ENCODE measurements around the gene URB1. TPM values are rescaled to one million over a fixed set of nuclear protein-coding genes. Genes with fewer than 3 reads are reported as not detected.
A peak's percentile ranks its signal among the peaks of the same experiment; 100 is the strongest.
"Not testable (repeated sequence)": the region's sequence is repeated elsewhere in the genome, so short reads cannot be mapped to it uniquely, and the experiment has no call there.

URB1 gene
- polyA plus RNA-seq, 1 donor = 9.0 TPM

DNA sequence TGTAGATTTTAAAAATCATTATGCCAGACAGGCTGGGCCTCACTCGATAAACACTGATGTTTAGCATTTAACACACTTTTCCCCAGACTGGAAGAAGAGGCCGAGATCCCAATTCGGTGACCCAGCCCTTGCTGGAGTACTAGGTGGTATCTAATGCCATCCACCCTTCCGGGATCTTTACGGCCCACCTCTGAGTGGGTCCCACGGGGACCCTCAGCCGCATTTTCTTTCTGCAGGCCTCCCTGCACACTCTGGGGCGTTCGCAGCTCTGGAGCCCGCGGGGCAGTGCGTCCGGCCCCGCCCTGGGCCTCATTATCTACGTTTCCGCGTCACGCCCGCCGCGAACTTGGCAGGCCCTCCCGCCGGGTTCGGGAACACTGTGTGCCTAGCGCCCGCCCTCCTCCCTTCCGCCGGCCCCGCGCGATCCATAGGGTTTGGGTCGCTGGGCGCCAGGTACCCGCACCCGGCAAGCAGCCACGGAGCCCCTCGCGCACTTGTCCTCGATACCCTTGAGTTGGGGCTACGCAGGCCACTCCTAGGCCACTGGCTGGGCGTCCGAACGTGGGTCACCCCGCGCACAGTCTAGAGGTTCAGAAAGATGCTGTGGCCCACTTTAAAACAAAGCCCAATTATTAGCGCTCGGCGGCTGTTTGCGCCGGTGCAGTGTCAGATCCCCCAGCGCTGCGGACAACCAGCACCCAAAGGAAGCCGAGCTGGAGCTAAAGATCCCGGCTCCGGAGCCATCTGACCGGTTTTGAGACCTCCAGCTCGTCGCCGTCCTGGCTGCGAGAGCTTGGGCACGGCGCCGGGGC, 18.7 kb upstream of the URB1 start:
- H3K4me1 ChIP-seq (ENCODE audit: control insufficient read depth, insufficient read depth, low read length) = peaks cover 9% of the 10 kb centered on the region
- peak in 1 of 2 donors; percentile 61 for DNase-seq
- peaks cover 50% of the 10 kb centered on the region for H3K27me3 ChIP-seq (ENCODE audit: control insufficient read depth, insufficient read depth, low read length)
- H3K27ac ChIP-seq (ENCODE audit: low read length) = no peak overlapping the region
- no peaks in the 10 kb centered on the region for H3K36me3 ChIP-seq (ENCODE audit: control insufficient read depth, insufficient read depth, low read length)
- no CpG with 5 or more reads among the region's 63 CpGs for WGBS (ENCODE audit: insufficient coverage, low lambda C conversion rate)
- H3K9me3 ChIP-seq (ENCODE audit: control insufficient read depth, low read depth, low read length) = no peaks in the 10 kb centered on the region
- H3K4me3 ChIP-seq (ENCODE audit: low read length) = peak overlapping the region; percentile 43

DNA sequence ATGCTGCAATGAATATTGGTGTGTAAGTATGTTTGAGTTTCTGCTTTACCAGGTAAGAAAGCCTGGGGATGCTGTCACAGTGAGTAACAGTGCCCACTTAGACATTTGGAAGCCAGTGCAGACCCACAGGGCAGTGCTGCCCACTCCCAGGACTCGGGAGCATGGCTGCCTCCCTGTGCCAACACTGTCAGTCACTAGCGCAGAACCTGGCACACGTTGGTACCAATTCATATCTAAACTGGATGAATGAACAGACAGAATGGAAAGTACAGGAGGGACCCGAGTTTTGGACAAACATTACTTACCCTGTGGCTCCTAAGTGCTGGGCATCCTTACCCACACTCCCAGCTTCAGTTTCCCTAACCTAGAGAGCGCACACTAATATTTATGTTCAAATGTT, 18.1 kb upstream of the URB1 start:
- peaks cover 9% of the 10 kb centered on the region for H3K4me1 ChIP-seq (ENCODE audit: control insufficient read depth, insufficient read depth, low read length)
- no peak overlapping the region for H3K27ac ChIP-seq (ENCODE audit: low read length)
- no CpG with 5 or more reads among the region's 5 CpGs for WGBS (ENCODE audit: insufficient coverage, low lambda C conversion rate)

DNA sequence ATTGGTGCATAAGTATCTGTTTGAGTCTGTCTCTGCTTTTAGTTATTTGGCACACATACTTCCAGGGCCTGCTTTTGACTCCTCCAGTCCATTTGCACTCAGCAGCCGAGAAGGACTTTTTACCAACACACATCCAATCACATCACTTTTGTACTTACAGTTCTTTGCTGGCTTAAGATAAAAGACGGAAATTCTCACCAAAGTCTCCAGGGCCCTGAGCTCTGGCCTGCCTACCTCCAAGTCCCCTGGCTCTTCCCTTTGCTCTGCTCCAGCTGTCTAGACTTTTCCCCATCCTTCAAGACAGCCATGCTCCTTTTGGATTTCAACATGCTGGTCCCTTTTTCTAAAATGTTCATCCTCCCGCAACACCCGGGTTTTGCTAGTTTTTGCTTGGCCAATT, 17.5 kb upstream of the URB1 start:
- no peak for DNase-seq
- H3K9me3 ChIP-seq (ENCODE audit: control insufficient read depth, low read depth, low read length) = no peaks in the 10 kb centered on the region
- no peaks in the 10 kb centered on the region for H3K36me3 ChIP-seq (ENCODE audit: control insufficient read depth, insufficient read depth, low read length)
- WGBS (ENCODE audit: insufficient coverage, low lambda C conversion rate) = no CpG with 5 or more reads among the region's 4 CpGs
- no peak overlapping the region for H3K4me3 ChIP-seq (ENCODE audit: low read length)
- peaks cover 9% of the 10 kb centered on the region for H3K4me1 ChIP-seq (ENCODE audit: control insufficient read depth, insufficient read depth, low read length)
- peaks cover 43% of the 10 kb centered on the region for H3K27me3 ChIP-seq (ENCODE audit: control insufficient read depth, insufficient read depth, low read length)
- H3K27ac ChIP-seq (ENCODE audit: low read length) = no peak overlapping the region

More for the DNA sequence above, 18.1 kb upstream of the URB1 start:
- H3K4me3 ChIP-seq (ENCODE audit: low read length) = no peak overlapping the region
- H3K36me3 ChIP-seq (ENCODE audit: control insufficient read depth, insufficient read depth, low read length) = no peaks in the 10 kb centered on the region
- DNase-seq = no peak
- no peaks in the 10 kb centered on the region for H3K9me3 ChIP-seq (ENCODE audit: control insufficient read depth, low read depth, low read length)
- H3K27me3 ChIP-seq (ENCODE audit: control insufficient read depth, insufficient read depth, low read length) = peaks cover 49% of the 10 kb centered on the region

DNA sequence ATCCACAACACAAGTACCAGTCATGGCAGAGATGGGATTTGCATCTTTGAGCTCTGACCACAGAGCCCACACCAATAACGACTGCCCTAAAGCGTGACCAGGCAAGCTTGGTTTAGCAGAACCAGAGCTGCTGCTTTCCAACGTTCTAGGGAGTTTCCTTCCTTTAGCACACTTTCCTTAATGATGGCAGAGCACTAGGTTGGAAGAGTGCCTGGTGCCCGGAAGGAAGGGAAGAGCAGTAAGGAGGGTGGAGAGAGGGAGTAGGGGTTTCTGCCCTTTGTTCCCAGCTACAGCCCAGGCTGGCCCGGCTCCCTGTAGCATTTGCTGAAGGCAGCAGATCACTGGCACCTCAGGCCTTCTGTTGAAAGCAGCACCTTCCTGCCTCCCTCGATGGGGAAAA, 13.6 kb upstream of the URB1 start:
- H3K4me3 ChIP-seq (ENCODE audit: low read length) = no peak overlapping the region
- WGBS (ENCODE audit: insufficient coverage, low lambda C conversion rate) = 60% methylated on average over 1 of the region's 6 CpGs
- no peaks in the 10 kb centered on the region for H3K9me3 ChIP-seq (ENCODE audit: control insufficient read depth, low read depth, low read length)
- H3K36me3 ChIP-seq (ENCODE audit: control insufficient read depth, insufficient read depth, low read length) = no peaks in the 10 kb centered on the region
- no peaks in the 10 kb centered on the region for H3K4me1 ChIP-seq (ENCODE audit: control insufficient read depth, insufficient read depth, low read length)
- no peak overlapping the region for H3K27ac ChIP-seq (ENCODE audit: low read length)
- peaks cover 17% of the 10 kb centered on the region for H3K27me3 ChIP-seq (ENCODE audit: control insufficient read depth, insufficient read depth, low read length)
- DNase-seq = no peak

DNA sequence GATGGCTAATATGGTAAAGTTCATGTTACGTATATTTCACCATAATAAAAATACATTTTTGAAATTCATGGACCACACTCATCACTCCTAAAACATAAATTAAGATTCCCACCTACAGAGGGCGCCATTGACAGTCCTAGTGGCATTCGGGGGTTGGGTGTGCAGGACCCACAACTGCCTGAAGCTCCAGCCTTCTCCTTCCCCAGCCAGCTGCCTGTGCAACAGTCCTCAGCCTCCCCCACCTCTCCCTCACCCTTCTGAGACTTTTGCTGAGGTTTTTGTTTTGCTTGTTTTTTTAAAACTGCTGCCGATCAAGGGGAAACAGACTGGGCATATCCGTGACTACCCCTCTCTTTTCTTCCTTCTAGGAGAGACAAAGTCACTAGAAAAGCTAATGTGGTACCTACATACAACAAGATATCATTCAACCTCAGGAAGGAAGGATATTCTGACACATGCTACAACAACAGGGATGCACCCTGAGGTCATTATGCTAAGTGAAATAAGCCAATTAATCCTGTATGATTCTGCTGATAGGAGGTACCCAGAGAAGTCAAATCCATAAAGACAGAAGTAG, 10.5 kb upstream of the URB1 start:
- Histone ChIP-seq H3K4me1 (ENCODE audit: control insufficient read depth, insufficient read depth, low read length) (no peaks in the 10 kb centered on the region), H3K4me3 (ENCODE audit: low read length) (no peak overlapping the region), H3K36me3 (ENCODE audit: control insufficient read depth, insufficient read depth, low read length) (no peaks in the 10 kb centered on the region), H3K9me3 (ENCODE audit: control insufficient read depth, low read depth, low read length) (no peaks in the 10 kb centered on the region), H3K27ac (ENCODE audit: low read length) (no peak overlapping the region), H3K27me3 (ENCODE audit: control insufficient read depth, insufficient read depth, low read length) (peaks cover 4% of the 10 kb centered on the region)
- peak in 1 of 2 donors; percentile 35 for DNase-seq
- WGBS (ENCODE audit: insufficient coverage, low lambda C conversion rate) = 45% methylated on average over 2 of the region's 5 CpGs

DNA sequence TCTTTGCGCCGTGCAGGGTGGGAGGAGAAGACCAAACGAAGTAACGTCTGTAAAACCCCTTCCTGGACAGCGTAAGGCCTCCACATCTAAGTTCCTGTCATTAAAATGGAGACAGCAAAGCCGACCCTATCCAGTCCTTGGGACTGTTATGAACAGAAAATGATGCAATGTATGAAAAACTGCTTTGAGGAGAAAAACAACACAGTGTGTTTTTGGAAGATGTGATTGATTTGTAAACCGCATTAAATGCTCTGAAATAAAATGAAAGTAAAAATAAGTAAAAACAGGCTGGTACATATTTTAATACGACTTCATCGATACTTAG, 827 bp upstream of the URB1 start:
- peaks cover 5% of the 10 kb centered on the region for H3K27me3 ChIP-seq (ENCODE audit: control insufficient read depth, insufficient read depth, low read length)
- H3K4me3 ChIP-seq (ENCODE audit: low read length) = peak overlapping the region; percentile 88
- peaks cover 2% of the 10 kb centered on the region for H3K36me3 ChIP-seq (ENCODE audit: control insufficient read depth, insufficient read depth, low read length)
- no peaks in the 10 kb centered on the region for H3K4me1 ChIP-seq (ENCODE audit: control insufficient read depth, insufficient read depth, low read length)
- H3K9me3 ChIP-seq (ENCODE audit: control insufficient read depth, low read depth, low read length) = no peaks in the 10 kb centered on the region
- no peak for DNase-seq
- 93% methylated on average over 3 of the region's 9 CpGs for WGBS (ENCODE audit: insufficient coverage, low lambda C conversion rate)
- peak overlapping the region; percentile 92 for H3K27ac ChIP-seq (ENCODE audit: low read length)

DNA sequence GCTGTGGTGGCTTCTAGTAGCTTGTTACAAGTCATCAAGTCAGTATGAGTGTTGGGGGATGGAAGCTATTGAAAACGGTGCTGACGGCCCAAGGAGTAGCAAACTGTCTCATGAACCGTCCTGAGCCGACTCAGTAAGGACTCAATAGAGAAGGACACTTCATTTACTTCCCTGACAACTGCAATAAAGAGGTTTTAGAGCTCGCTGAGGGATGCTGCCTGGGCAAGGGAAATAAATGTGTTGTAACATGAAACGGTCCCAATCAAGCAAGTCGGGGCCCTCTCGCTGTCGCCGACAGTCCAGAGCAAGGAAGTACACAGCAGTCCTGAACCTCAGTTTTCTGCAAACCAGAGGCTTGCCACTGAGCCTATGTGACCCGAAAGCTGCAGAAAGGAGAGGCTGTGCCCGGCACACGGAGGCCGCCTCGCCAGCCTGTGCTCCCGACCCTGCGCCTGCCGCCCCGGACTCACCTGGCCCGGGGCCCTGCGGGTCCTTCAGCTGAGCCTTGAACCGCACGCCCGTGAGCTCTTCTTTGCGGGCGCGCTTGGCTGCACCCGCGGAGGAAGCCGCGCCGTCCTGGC, 423 bp downstream of the URB1 start:
- H3K4me3 ChIP-seq (ENCODE audit: low read length) = peak overlapping the region; percentile 88
- DNase-seq = no peak
- H3K36me3 ChIP-seq (ENCODE audit: control insufficient read depth, insufficient read depth, low read length) = peaks cover 2% of the 10 kb centered on the region
- no peak overlapping the region for H3K27ac ChIP-seq (ENCODE audit: low read length)
- H3K4me1 ChIP-seq (ENCODE audit: control insufficient read depth, insufficient read depth, low read length) = no peaks in the 10 kb centered on the region
- H3K9me3 ChIP-seq (ENCODE audit: control insufficient read depth, low read depth, low read length) = no peaks in the 10 kb centered on the region
- no CpG with 5 or more reads among the region's 32 CpGs for WGBS (ENCODE audit: insufficient coverage, low lambda C conversion rate)
- H3K27me3 ChIP-seq (ENCODE audit: control insufficient read depth, insufficient read depth, low read length) = peaks cover 5% of the 10 kb centered on the region

DNA sequence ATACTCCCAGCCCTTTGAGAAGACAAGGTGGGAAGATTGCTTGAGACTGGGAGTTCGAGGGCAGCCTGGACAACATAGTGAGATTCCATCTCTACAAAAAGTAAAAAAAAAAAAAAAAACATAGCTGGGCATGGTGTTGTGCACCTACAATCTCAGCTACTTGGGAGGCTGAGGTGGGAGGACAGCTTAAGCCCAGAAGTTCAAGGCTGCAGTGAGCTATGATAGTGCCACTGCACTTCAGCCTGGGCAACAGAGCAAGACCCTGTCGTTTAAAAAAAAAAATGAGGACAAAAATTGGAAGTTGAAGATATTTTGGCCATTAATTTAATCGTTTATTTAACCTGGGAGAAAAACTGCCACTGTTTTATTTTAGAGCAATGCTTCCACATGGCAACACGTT, 1.1 kb downstream of the URB1 start:
- WGBS (ENCODE audit: insufficient coverage, low lambda C conversion rate) = 75% methylated on average over 1 of the region's 4 CpGs
- Histone ChIP-seq H3K4me3 (ENCODE audit: low read length) (peak overlapping the region; percentile 88), H3K27me3 (ENCODE audit: control insufficient read depth, insufficient read depth, low read length) (peaks cover 5% of the 10 kb centered on the region), H3K27ac (ENCODE audit: low read length) (no peak overlapping the region), H3K36me3 (ENCODE audit: control insufficient read depth, insufficient read depth, low read length) (peaks cover 2% of the 10 kb centered on the region), H3K9me3 (ENCODE audit: control insufficient read depth, low read depth, low read length) (no peaks in the 10 kb centered on the region), H3K4me1 (ENCODE audit: control insufficient read depth, insufficient read depth, low read length) (no peaks in the 10 kb centered on the region)
- no peak for DNase-seq

DNA sequence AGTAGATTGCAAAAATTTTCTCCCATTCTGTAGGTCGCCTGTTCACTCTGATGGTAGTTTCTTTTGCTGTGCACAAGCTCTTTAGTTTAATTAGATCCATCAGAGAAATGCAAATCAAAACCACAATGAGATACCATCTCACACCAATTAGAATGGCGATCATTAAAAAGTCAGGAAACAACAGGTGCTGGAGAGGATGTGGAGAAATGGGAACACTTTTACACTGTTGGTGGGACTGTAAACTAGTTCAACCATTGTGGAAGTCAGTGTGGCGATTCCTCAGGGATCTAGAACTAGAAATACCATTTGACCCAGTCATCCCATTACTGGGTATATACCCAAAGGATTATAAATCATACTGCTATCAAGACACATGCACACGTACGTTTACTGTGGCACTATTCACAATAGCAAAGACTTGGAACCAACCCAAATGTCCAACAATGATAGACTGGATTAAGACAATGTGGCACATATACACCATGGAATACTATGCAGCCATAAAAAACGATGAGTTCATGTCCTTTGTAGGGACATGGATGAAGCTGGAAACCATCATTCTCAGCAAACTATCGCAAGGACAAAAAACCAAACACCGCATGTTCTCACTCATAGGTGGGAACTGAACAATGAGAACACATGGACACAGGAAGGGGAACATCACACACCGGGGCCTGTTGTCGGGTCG, 2.1 kb downstream of the URB1 start:
- no CpG with 5 or more reads among the region's 11 CpGs for WGBS (ENCODE audit: insufficient coverage, low lambda C conversion rate)
- not testable (repeated sequence) for H3K4me1 ChIP-seq (ENCODE audit: control insufficient read depth, insufficient read depth, low read length); DNase-seq; H3K27me3 ChIP-seq (ENCODE audit: control insufficient read depth, insufficient read depth, low read length); H3K9me3 ChIP-seq (ENCODE audit: control insufficient read depth, low read depth, low read length); H3K36me3 ChIP-seq (ENCODE audit: control insufficient read depth, insufficient read depth, low read length); H3K27ac ChIP-seq (ENCODE audit: low read length); H3K4me3 ChIP-seq (ENCODE audit: low read length)

DNA sequence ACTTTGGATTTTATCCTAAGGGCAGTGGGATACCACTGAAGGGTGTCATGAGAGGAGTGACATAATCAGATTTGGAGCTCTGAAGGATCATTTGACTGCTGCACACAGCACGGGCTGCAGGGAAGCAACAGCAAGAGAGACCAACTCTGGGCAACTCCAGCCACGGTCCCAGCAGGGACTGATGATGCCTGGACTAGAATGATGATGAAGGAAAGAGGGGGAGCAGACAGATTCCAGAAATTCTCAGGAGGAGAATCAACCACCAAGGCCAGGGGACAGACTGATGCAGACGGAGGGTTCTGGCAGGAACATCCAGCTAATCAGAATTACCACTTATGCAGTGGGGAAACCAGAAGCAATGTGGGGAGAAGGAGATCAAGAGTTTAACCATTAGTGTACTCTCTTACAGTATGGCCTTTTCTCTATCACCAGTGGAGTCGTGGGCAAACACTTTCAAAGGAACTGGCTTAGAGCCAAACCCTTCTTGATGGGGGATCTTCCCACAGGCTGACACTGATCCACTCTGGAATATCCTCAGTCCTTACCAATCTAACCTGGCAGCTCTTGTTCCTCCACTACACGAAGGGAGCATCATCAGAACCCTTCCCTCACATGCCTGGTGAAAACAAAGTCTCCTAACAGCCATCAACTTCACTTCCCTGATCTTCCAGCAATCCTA, 3.3 kb downstream of the URB1 start:
- Histone ChIP-seq H3K9me3 (ENCODE audit: control insufficient read depth, low read depth, low read length) (no peaks in the 10 kb centered on the region), H3K4me3 (ENCODE audit: low read length) (no peak overlapping the region), H3K27me3 (ENCODE audit: control insufficient read depth, insufficient read depth, low read length) (peaks cover 2% of the 10 kb centered on the region), H3K36me3 (ENCODE audit: control insufficient read depth, insufficient read depth, low read length) (peaks cover 8% of the 10 kb centered on the region), H3K27ac (ENCODE audit: low read length) (no peak overlapping the region), H3K4me1 (ENCODE audit: control insufficient read depth, insufficient read depth, low read length) (no peaks in the 10 kb centered on the region)
- WGBS (ENCODE audit: insufficient coverage, low lambda C conversion rate) = no CpG with 5 or more reads among the region's 5 CpGs
- no peak for DNase-seq
